Calu3 (cell line): ENCODE measurements around the gene KCNK6. TPM values are rescaled to one million over a fixed set of nuclear protein-coding genes. Genes with fewer than 3 reads are reported as not detected.

Experiments
- BruUV-seq: library from RNA; stranded (reverse); fragments of 400-500 nt; replicated peaks from 2 replicates; lab custom pipeline; 2021; lab: Mats Ljungman, UMichigan
- CTCF ChIA-PET: fragments of 300-600 bp; sonication (Branson Sonifier 250); formaldehyde crosslinking; loops from one replicate; lab custom pipeline; 2022; ENCODE audit warnings: antibody characterized with exemption; lab: Charles Lee
- DNase-seq: peaks from one replicate; pipeline ENCODE4 v3.0.0; 2022
- H3K27ac Mint-ChIP-seq: one replicate; pipeline ENCODE4 v1.8.0; 2022; ENCODE audit warnings: mixed read lengths; ENCODE audit not compliant: unreplicated experiment
- H3K27me3 Mint-ChIP-seq: one replicate; pipeline ENCODE4 v1.8.0; 2022; ENCODE audit warnings: mixed read lengths; ENCODE audit not compliant: unreplicated experiment
- H3K36me3 Mint-ChIP-seq: one replicate; pipeline ENCODE4 v1.8.0; 2022; ENCODE audit warnings: mild to moderate bottlenecking, moderate library complexity, mixed read lengths; ENCODE audit not compliant: insufficient read depth, unreplicated experiment
- H3K4me1 Mint-ChIP-seq: one replicate; pipeline ENCODE4 v1.8.0; 2022; ENCODE audit warnings: mild to moderate bottlenecking, low read depth, mixed read lengths; ENCODE audit not compliant: unreplicated experiment
- H3K4me3 Mint-ChIP-seq: one replicate; pipeline ENCODE4 v1.8.0; 2022; ENCODE audit warnings: mild to moderate bottlenecking, low read depth, moderate library complexity, mixed read lengths; ENCODE audit not compliant: unreplicated experiment
- H3K9me3 Mint-ChIP-seq: one replicate; pipeline ENCODE4 v1.8.0; 2022; ENCODE audit warnings: low read depth, mixed read lengths; ENCODE audit not compliant: unreplicated experiment
- CTCF ChIP-seq: fragments of 200-600 bp; IDR thresholded peaks from one replicate; pipeline ENCODE4 v1.8.0; 2022; ENCODE audit warnings: antibody characterized with exemption; ENCODE audit not compliant: unreplicated experiment
- intact Hi-C: fragments of 100-400 bp; cut with micrococcal nuclease; formaldehyde crosslinking; loops from one replicate; pipeline ENCODE4 v1.10.0; 2022; ENCODE audit not compliant: unreplicated experiment
- total RNA-seq: library from RNA; stranded (reverse); gene quantifications from 2 replicates; pipeline ENCODE4 v1.2.3, GENCODE V29; 2022

KCNK6 gene
- total RNA-seq, 1 experiment from 2014 or later, result 3.6 TPM

DNA sequence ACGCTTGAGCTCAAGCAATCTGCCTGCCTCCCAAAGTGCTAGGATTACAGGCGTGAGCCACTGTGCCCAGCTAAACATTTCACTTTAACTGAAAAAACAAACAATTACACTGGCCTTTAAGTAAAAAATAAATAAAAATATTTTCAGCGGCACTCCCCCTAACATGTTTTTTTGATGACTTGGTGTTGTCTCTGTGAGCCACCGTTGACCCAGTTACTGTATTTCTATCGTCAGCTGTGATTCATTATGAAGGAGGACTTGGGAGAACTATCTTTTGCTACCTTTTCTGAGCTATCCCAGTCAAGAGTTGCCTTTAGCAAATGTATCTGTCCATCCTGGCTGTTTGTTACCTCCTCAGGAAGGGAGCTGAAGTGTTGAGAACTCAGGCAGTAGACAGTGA lies 34.1 kb upstream of the KCNK6 start:
- CTCF ChIA-PET, result interaction anchor here (1.4 kb wide), 1 partner anchor 21 kb away, joined by 4 read pairs; the partner anchor contains the start of gene SPINT2
- H3K27ac Mint-ChIP-seq, result no peak overlapping the region
- H3K27me3 Mint-ChIP-seq, result no peaks in the 10 kb centered on the region
- intact Hi-C loops, result no loop called here
- H3K9me3 Mint-ChIP-seq, result no peaks in the 10 kb centered on the region
- BruUV-seq, result no TSS peak
- no peak for TF ChIP-seq CTCF
- no peak overlapping the region for H3K4me3 Mint-ChIP-seq
- DNase-seq, result no peak
- H3K4me1 Mint-ChIP-seq, result peaks cover 44% of the 10 kb centered on the region
- peaks cover 91% of the 10 kb centered on the region for H3K36me3 Mint-ChIP-seq

- Mint-ChIP-seq H3K27me3 (no peaks in the 10 kb centered on the region), H3K4me1 (peaks cover 34% of the 10 kb centered on the region), H3K27ac (no peak overlapping the region), H3K4me3 (no peak overlapping the region), H3K9me3 (no peaks in the 10 kb centered on the region), H3K36me3 (peaks cover 94% of the 10 kb centered on the region)
- intact Hi-C loops, result no loop called here
- CTCF ChIA-PET, result no interaction called here
- BruUV-seq, result no TSS peak
- DNase-seq, result no peak
- no peak for TF ChIP-seq CTCF
These were observed 32.0 kb upstream of the KCNK6 start for GRCh38 chr19:38287604-38288003.

DNA sequence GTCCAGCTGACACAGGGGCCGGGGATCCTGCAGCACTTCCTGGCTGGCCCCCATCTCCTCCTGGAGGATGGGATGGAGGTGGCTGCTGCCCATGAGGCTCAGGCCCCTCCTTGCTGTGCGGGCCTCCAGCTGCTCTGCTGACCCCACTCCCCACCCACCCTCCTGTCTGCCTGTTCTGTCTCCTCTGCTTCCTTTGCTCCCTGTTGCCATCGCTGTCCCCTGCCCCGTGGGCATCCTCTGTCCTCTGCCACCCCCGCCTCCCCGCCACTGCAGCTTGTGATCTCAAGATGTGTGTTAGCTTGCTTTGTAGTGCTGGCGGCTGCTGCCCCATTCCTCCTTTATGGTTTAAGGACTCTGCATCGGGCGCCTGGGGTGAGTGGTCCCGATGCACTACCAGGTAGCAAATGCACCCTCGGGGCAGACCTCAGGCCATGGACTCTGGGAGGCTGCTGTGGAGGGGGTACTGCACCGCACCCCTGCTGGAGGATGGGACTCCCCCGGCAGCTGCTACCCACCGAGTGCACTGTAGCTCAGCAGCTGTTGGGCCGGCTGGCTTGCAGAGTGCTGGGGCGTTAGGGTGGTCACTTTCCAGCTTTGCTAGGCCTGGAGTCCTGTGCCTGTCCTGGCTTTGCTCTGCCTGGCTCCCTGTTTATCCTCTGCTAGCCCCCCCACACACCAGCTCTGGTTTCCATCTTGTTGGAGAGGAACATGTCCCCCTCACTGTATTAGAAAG lies 31.4 kb upstream of the KCNK6 start:
- H3K27me3 Mint-ChIP-seq, result no peaks in the 10 kb centered on the region
- intact Hi-C loops, result no loop called here
- H3K27ac Mint-ChIP-seq, result no peak overlapping the region
- DNase-seq, result no peak
- no peaks in the 10 kb centered on the region for H3K9me3 Mint-ChIP-seq
- no peak for TF ChIP-seq CTCF
- CTCF ChIA-PET, result no interaction called here
- peaks cover 96% of the 10 kb centered on the region for H3K36me3 Mint-ChIP-seq
- H3K4me1 Mint-ChIP-seq, result peaks cover 32% of the 10 kb centered on the region
- BruUV-seq, result no TSS peak
- H3K4me3 Mint-ChIP-seq, result no peak overlapping the region

GRCh38 chr19:38289955-38290354 lies 29.7 kb upstream of the KCNK6 start:
- CTCF ChIA-PET, result interaction anchor here (1.4 kb wide), 1 partner anchor 24 kb away, joined by 8 read pairs; no protein-coding TSS in a partner anchor
- no TSS peak for BruUV-seq
- peaks cover 96% of the 10 kb centered on the region for H3K36me3 Mint-ChIP-seq
- peak overlapping the region; percentile 37 for H3K4me3 Mint-ChIP-seq
- H3K27ac Mint-ChIP-seq, result peak overlapping the region; percentile 80
- H3K27me3 Mint-ChIP-seq, result no peaks in the 10 kb centered on the region
- peaks cover 32% of the 10 kb centered on the region for H3K4me1 Mint-ChIP-seq
- TF ChIP-seq CTCF, result no peak
- DNase-seq, result no peak
- intact Hi-C loops, result no loop called here
- H3K9me3 Mint-ChIP-seq, result no peaks in the 10 kb centered on the region
